ENCODE results near the gene NDUFA13.

NDUFA13 gene

GRCh38 chr19:19534556-19535265 is 18.7 kb downstream of the NDUFA13 start:
- no peak for FAIRE-seq

- no peak for FAIRE-seq
These were observed 19.5 kb downstream of the NDUFA13 start for GRCh38 chr19:19535311-19536191.

- no peak for FAIRE-seq
These were observed 21.3 kb downstream of the NDUFA13 start for GRCh38 chr19:19537075-19538048.

DNA sequence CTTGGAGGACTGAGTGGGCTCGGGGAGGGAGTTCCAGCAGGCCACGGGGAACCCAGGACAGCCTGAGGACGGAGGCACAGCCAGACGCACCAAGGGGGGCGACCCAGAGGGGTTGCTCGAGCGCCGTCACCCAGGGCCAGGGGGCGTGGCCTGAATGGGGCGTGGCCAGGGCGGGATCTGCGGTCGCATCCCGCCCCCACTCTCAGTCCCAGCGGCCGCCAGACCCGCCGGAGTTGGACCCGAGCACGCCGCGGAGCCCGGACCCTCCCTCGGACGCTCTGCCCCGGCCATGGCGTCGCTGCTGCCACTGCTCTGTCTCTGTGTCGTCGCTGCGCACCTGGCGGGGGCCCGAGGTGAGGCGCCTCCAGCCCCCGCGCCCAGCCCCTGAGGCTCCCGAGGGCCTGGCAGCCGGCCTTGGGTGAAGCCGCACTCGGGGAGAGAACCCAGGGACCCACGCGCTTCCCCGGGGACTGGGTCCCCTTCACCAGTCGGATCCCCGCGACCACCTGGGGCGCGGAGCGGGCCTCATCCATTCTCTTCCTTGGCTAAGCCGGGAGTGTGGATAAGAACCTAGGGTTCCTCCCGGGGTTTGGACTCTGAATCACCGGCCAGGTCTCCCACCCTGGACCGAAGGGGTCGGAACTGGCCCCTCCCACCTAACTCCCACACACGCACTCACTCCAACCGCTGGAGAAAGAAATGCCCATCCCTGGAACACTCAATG is 22.2 kb downstream of the NDUFA13 start, which contains the start of gene CILP2:
CILP2 (plus strand) TSS at position 205 of the 724 bp plus-strand sequence; CDS start at position 290, 85 bp downstream.
- no peak for FAIRE-seq

DNA sequence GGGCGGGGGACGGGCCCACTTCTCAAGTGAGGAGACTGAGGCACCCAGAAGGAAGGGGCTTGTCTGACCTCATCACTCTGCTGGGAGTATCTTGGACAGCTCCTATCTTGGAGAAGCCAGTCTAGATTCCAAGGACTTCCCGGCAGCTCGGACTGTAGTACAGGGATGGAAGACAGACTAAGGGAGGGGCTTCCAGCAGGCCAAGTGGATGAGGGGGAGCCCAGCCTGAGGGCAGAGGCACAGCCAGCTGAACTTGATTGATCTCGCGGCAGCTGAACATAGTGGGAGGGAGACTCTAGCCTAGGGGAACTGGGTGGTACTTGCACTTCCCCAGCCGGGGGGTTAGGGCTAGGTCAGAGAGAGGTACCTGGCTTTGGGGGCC is 22.8 kb downstream of the NDUFA13 start:
- FAIRE-seq: no peak

- no peak for FAIRE-seq
These were observed 23.7 kb downstream of the NDUFA13 start for GRCh38 chr19:19539698-19540063.

DNA sequence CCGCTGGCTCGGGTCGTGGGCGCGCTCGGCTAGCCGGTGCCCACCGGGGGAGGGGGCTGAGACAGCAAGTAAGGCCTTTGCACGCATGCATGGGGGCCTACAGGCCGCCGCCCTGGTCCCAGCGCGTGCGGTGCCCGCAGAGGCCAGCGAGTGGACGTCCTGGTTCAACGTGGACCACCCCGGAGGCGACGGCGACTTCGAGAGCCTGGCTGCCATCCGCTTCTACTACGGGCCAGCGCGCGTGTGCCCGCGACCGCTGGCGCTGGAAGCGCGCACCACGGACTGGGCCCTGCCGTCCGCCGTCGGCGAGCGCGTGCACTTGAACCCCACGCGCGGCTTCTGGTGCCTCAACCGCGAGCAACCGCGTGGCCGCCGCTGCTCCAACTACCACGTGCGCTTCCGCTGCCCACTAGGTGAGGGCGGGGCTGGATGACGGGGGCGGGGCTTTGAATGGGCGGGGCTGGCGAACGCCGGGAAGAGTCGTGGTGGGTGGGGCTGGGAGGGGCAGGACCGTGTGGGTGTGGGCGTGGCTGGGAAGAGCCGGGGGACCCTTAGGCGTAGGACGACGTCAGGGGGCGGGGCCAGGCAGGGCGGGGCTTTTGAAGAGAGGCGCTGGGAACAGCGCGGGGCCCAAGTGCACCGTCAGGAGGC is 24.2 kb downstream of the NDUFA13 start:
- FAIRE-seq: no peak

- FAIRE-seq: no peak
These were observed 24.9 kb downstream of the NDUFA13 start for GRCh38 chr19:19540715-19541515.

DNA sequence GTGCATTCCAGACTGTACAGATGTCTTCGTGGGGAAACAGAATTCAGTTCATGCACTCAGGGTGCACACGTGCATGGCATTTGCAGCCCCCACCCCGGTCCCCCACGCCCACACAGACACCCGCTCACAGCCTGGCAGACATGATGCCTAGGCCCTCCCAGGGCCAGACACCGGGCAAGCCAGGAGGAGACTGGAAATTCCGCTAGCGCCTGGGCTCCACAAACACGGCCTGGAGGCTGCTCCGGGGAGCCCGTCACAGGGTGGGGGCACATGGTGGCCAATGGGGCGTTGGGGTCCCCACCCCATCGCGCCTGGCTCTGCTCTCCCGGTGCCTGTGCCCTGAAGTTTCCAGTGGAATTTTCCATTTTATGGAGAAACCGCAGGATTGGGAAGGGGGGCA is 25.6 kb downstream of the NDUFA13 start:
- FAIRE-seq: no peak

DNA sequence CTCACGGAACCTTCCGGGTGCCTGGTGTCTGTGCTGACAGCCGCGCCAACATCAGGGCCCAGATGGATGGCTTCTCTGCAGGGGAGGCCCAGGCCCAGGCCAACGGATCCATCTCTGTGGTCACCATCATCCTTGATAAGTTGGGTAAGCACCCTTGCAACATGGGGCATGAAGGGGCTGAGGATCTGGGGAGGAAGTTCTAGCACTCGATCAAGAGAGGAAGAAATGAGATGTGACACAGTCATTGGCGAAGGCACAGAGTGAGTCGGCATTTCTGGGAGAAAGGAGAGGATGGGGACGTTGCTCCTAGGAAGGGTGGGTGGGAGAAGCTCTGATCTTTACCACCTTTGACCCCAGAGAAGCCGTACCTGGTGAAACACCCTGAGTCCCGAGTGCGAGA is 26.5 kb downstream of the NDUFA13 start:
- FAIRE-seq: no peak

- FAIRE-seq: no peak
These were observed 27.1 kb downstream of the NDUFA13 start for GRCh38 chr19:19543101-19543500.

- no peak for FAIRE-seq
These were observed 27.6 kb downstream of the NDUFA13 start for GRCh38 chr19:19543640-19544039.

GRCh38 chr19:19544257-19544953 is 28.4 kb downstream of the NDUFA13 start:
- FAIRE-seq: no peak

- no peak for FAIRE-seq
These were observed 29.0 kb downstream of the NDUFA13 start for GRCh38 chr19:19544954-19545591.

- FAIRE-seq: no peak
These were observed 29.7 kb downstream of the NDUFA13 start for GRCh38 chr19:19545707-19546106.

- FAIRE-seq: no peak
These were observed 30.7 kb downstream of the NDUFA13 start for GRCh38 chr19:19546751-19547162.

DNA sequence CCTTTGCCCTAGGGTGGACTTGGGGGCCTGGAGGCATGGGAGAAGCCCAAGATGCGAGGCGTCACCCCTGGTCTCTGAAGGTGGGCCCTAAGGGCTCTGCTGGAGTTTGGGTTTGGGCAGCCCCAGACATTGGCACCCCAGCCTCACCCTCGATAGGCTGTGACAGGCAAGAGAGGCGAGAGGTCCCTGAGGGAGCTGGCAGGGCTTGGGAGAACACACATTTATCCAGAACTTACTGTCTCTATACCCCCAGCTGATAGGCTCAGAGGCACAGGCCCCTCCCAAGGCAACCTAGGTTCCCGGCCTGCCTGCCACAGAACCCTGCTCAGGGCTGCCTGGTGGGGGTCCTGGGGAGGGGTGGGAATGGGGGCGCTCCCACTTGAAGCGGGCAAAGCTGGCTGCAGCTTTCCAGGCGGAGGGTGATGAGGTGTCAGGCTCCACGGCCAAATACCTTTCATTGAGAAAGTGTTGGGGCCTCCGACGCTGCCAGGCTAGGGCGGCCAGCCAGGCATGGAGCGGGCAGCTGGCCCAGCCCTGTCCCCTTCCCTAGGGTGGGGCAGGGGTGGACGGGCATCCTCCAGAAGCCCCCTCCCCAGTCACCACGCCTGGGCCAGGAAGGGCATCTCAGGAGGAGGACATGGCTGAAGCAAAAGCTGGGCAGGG is 31.8 kb downstream of the NDUFA13 start:
- no peak for FAIRE-seq

GRCh38 chr19:19548915-19549759 is 33.1 kb downstream of the NDUFA13 start:
- no peak for FAIRE-seq

Data from G401.6 (cell line).